ENCODE data around the gene PIGV.

The PIGV gene

GRCh38 chr1:26772687-26773086, 15.1 kb upstream of the PIGV start:
- peak; percentile 96 for DNase-seq (ENCODE audit: low spot score)
- peak; percentile 67 for FAIRE-seq

- DNase-seq (ENCODE audit: low spot score): no peak
- FAIRE-seq: no peak
Observed at GRCh38 chr1:26774462-26774861, 13.3 kb upstream of the PIGV start.

GRCh38 chr1:26775666-26776065, 12.1 kb upstream of the PIGV start:
- DNase-seq (ENCODE audit: low spot score) (no peak), FAIRE-seq (no peak)

GRCh38 chr1:26779098-26779668, 8.6 kb upstream of the PIGV start:
- DNase-seq (ENCODE audit: low spot score) (no peak), FAIRE-seq (no peak)

GRCh38 chr1:26780344-26780957, 7.3 kb upstream of the PIGV start:
- DNase-seq (ENCODE audit: low spot score) (no peak), FAIRE-seq (no peak)

- no peak for FAIRE-seq
- no peak for DNase-seq (ENCODE audit: low spot score)
Observed at GRCh38 chr1:26781206-26781825, 6.4 kb upstream of the PIGV start.

GRCh38 chr1:26782521-26783212, 5.1 kb upstream of the PIGV start:
- DNase-seq (ENCODE audit: low spot score) (no peak), FAIRE-seq (no peak)

- no peak for DNase-seq (ENCODE audit: low spot score)
- FAIRE-seq: no peak
Observed at GRCh38 chr1:26783646-26784022, 4.1 kb upstream of the PIGV start.

- no peak for FAIRE-seq
- DNase-seq (ENCODE audit: low spot score): peak; percentile 55
Observed at GRCh38 chr1:26784023-26784871, 3.5 kb upstream of the PIGV start.

- DNase-seq (ENCODE audit: low spot score) (no peak), FAIRE-seq (no peak)
Observed at GRCh38 chr1:26784886-26785285, 2.9 kb upstream of the PIGV start.

- DNase-seq (ENCODE audit: low spot score) (no peak), FAIRE-seq (no peak)
Observed at GRCh38 chr1:26785611-26786436, 1.9 kb upstream of the PIGV start.

- DNase-seq (ENCODE audit: low spot score): peak; percentile 80
- peak; percentile 72 for FAIRE-seq
Observed at GRCh38 chr1:26786437-26787380, 1.0 kb upstream of the PIGV start.

GRCh38 chr1:26787381-26787705, 407 bp upstream of the PIGV start:
- FAIRE-seq: no peak

GRCh38 chr1:26788515-26788785, 700 bp downstream of the PIGV start:
- DNase-seq (ENCODE audit: low spot score) (no peak), FAIRE-seq (no peak)

More at GRCh38 chr1:26787381-26787705, 407 bp upstream of the PIGV start:
- DNase-seq (ENCODE audit: low spot score): peak; percentile 22

- FAIRE-seq: peak; percentile 71
- DNase-seq (ENCODE audit: low spot score): peak; percentile 74
Observed at GRCh38 chr1:26788836-26789611, 1.3 kb downstream of the PIGV start.

- DNase-seq (ENCODE audit: low spot score) (no peak), FAIRE-seq (no peak)
Observed at GRCh38 chr1:26789612-26789865, 1.8 kb downstream of the PIGV start.

- DNase-seq (ENCODE audit: low spot score) (no peak), FAIRE-seq (no peak)
Observed at GRCh38 chr1:26789931-26790330, 2.2 kb downstream of the PIGV start.

- DNase-seq (ENCODE audit: low spot score) (no peak), FAIRE-seq (no peak)
Observed at GRCh38 chr1:26790551-26790953, 2.8 kb downstream of the PIGV start.

GRCh38 chr1:26791148-26791547, 3.4 kb downstream of the PIGV start:
- no peak for FAIRE-seq

More at GRCh38 chr1:26791148-26791547, 3.4 kb downstream of the PIGV start:
- no peak for DNase-seq (ENCODE audit: low spot score)
